Measurements from ENCODE around the gene MAST4.

The MAST4 gene

DNA sequence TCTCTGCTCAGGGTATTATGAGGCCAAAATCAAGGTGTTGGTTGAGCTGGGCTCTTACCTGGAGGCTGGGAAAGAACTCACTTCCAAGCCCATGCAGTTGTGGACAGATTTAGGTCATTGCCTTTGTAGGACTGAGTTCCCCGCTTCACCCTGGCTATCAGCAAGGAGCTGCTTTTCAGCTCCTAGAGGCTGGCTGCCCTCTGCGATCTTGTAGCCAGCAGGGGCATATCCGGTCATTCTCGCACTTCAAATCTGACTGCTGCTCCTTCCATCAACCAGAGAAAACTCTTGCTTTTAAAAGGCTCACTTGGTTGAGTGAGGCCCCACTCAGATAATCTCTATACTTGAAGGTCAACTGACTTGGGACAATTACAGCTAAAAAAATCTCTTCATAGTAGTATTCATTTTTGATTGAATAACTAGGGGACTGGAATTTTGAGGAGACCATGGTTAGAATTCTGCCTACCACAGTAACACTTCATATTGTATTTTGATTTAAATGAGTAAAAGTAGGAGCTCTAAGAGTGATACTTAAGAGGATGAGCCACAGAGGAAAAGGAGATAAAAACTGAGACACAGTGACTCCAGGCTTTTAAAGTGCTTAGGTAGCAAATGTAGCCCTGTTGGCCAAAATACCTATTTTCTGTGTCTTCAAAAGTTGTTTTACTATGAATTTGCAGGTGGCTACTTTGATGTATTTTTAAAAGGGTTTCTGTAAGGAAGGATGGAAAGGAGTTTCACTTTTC is 463.0 kb downstream of the MAST4 start:
- DNase-seq: no peak

DNA sequence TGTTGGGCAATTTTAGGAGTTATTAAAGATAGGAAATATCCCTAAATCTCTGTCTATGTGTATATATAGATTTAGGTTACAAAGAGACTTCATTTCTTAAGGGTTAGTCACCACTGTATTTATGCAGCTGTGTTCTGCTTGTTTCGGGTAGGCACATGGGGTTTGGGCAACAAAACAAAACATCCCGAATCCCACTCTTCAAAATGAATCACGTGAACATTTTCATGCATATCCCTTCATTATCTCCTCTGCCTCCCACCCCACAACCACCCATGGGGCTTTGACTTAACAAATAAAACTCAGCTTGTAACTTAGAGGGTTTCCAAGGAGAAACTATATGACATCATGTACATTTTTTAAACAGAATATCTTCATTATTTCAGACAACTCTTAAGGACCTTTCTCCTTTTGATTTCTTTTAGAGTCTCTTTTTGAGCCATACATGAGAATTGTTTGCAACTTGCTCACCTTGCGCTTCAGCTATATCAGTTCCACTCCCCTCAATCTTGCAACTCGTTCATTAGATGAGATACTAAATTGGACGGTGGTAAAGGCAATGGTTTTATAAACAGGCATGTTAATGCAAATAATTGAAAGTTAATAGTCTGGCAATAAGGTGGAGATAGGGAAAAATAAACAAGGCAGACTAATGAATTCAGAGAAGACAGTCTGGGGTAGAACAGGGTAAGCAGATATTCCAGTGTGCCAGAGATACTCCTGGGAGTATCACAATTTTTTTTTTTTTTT is 463.7 kb downstream of the MAST4 start:
- no peak for DNase-seq

DNA sequence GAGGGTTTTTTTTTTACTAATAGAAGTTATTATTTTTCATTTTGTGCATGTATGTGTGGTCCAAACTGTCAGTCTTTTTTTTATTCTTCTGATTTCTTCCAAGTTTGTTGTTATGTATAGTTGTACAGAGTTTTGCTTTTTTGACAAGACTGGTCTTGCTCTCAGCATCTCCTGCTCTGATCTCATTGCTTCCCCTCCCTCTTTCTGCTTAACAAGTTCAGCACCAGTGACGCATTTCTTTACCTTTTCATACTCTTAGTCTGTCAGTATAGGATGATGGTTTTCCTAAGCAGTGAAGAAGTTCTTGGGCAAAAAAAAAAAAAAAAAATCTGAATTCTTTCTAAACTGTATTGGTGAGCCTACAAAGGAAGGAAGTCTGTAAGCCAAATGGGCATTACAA is 465.3 kb downstream of the MAST4 start:
- no peak for DNase-seq

DNA sequence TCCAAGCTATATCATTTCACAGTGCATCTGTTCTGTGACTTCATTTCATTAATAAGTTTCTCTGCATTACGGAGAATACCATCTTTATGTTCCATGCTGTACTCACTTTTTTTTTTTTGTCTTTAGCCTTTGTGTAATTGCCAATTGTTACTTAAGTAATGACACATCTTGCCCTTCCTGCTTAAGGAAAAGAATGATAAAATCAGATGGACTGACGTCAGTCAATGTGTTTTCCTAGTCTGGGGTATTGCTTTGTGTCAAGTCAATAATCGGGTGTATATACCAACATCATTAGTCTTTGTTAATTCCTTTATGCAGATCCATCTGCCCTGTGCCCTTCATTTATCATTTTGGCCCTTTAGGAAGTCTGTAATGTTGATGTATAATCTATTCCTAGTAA is 466.9 kb downstream of the MAST4 start:
- DNase-seq: no peak

DNA sequence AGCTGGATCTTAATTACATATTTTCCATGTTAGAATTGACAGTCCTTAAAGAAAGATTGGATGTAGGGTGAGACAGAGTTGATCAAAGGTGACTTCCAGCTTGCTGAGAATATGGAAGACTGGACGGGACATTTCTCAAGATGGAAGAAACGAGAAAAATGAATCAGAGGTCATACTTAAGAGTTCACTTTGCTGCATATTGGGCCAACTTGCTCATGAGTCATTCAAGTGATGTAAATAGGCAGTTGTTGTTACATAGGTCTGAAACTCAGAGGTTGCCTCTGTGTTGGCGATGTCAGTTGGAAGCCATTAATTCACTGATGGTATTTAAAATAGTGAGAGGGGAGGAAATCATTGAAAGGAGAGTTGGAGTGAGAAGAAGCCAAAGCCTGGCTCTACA is 467.6 kb downstream of the MAST4 start:
- DNase-seq: no peak

DNA sequence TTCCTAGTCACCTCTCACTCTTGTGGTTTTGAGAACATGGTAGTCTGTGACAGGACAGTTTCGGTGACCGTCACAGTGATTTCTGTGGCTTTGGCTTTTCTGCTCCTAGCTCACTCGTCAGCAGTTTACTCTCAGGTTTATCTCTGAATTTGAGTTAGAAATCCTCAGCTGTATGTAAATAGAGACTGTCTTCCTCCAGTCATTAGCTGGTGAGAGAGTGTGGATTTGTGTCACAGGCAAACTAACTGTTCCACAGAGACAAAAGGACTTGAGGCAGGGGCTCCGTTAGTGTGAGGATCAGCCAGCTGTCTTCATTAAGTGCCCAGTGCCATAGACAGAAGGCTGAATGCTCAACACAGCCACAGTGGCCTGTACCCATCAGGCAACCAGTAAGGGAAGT is 469.0 kb downstream of the MAST4 start:
- DNase-seq: no peak

DNA sequence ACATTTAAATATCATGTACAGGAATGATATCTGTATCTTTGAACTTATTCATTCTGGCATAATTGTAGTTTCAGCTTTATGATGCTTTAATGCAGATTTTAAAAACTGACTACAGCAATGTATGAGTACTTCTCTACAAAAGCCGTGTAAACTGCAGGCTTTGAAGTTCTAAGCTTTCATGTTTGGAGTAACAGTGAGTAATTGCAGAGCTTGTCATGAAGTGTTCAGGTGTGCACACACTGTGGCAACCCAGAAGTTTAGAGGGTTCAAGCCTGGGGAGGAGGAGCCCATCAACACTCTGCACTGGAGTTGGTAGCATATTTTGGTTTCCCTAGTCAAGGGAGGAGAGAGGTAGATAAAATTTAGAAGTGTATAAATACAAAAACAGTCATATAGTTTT is 469.5 kb downstream of the MAST4 start:
- no peak for DNase-seq

DNA sequence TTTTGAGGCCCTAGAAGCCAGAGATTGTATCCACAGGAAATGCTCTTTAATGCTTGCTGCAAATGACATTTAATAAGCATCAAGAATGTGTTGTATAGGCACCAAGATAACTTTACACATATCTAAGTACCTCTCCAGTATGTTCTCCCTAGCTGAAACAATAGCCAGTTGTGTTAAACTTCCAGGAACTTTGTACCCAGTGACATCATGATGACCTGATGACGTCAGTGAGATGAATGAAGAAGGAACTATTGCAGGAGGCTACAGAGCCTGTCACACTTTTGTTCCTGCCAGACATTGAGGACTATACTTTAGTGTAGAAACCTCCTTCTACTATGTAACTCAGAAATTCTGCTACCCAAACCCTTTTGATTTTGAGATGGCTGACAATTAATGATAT is 470.6 kb downstream of the MAST4 start:
- DNase-seq: no peak

DNA sequence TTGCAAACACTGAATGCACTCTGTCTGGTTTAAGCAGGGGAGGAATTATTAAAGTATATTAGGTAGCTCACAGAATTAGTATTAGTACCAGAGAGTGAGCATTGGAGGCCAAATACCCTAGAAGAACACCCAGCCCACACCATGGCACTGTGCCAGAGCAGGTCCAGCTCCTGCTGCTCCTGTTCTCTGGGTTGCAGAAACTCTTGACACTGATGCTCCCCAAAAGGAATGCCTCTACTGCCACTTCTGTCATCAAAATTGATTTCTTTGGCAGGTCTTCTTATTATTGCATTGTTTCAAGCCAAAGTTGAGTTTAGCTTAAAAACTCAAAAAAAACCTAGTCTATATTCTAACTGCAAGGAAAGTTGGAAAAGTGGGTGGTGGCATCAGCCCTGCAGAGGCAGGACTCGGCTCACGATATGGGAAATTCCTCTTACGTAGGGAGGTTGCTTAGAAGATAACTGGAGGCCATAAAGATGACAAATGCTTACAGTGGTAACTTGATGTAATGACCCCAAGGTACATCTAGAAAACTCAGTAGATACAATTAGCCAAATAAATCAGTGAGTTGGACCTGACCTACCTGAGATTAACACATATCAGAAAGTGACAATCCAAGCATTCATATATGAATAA is 477.0 kb downstream of the MAST4 start:
- no peak for DNase-seq

DNA sequence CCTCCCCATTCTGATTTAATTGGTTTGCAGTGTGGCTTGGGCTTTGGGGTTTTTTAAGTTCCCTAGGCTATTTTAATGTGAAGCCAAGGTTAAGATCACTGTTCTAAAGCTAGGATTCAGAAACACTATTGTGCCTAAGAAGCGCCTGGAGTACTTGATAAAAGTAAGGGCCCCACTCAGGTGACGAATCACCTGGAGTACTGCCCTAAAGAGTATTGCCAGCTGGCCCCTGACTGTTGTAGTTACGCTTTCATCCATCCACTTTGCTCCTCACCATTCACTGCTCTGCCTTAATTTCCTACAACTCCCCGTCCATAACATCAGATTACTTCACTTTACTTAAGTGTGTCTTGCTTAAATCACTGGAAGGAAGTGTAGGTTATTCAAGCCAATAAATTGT is 481.1 kb downstream of the MAST4 start:
- no peak for DNase-seq

DNA sequence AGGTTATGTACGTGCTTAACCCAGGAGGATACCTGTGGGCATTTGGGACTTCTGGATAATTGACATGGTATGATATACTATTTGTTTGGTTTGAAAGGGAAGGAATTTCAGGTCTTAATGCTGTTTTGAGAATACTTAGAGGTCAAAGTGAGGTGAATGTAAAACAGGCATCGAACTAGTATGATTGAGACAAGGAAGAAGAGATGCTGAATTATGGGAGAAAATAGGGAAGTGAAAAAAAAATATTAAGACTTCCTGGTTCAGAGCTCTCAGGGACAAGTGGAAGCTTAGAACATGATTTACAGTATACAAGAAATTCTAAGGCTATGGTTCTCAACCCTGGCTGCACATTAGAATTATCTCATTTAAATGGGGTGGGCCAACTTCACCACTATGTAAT is 485.1 kb downstream of the MAST4 start:
- DNase-seq: no peak

DNA sequence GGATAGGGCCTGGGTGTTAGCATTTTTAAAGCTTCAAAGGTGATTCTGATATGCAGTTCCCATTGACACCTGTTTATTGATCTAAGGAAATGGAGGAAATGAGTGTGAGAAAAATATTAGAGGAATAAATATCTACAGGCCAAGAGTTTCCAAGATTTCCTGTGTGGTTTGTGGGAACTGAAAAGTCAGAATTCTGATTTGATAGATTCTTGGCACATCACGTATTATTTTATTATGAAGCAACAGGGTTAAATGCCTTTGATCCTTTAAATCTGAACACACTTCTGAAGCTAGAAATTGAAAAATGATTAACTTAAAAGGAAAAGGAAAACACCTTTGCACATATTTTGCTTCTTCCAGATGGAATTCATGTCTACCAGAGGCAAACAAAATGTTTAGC is 486.7 kb downstream of the MAST4 start:
- no peak for DNase-seq

DNA sequence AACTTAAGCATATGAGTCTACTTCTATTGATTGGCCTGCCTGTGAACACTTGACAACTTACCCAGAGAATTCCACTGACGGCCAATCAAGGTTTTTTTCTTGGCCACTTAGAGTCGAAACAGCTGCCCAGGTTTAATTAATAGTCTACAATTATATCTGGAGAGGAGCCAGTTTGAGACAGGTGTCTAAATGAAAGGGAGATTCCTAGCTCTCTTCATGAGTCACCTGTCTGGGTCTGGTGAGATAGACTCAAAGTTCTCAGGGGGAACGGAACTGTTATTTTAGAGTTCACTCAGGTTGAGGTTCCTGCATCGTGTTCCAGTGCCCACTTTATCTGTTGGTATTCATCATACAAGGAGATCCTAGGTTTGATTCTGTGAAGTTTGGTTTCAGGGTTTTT is 489.4 kb downstream of the MAST4 start:
- DNase-seq: no peak

DNA sequence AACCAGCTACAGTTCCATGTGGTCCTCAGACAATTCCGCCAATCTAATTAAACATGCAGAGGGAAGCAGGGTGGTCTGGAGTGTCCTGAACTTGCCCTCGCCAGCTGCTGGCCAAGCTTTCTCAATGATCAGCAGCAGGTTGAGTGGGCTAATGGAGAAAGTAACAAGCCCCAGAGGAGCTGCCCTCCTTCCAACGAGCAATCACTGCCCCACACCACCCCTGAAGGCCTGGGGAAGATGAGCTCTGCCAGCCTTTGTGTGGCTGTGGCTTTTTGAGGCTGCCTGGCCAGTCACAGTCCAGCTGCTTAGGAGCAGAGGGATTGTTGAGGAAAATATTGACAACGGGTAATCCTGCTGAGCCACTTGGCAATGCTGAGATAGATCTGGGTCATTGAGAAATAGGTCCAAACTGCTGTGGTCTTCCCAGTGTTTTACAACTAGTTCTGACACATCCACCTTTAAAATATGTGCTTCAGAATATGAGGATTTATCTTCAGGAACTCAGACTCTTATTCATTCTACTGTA is 493.1 kb downstream of the MAST4 start:
- no peak for DNase-seq

DNA sequence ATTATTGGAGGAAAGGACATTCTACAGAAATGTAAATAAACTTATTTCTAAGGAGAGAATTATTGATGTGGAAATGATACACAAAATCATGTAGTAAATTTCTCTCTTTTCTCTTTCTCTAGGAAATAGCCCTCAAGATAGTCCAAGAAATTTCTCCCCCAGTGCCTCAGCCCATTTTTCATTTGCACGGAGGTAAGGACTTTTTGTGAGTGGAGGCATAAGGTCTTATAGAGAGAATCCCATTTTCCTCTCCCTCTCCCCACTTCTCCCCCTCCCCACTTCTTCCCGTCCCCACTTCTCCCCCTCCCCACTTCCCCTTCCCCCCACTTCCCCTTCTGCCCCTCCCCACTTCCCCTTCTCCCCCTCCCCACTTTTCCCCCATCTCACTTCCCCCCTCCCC is 493.8 kb downstream of the MAST4 start:
- DNase-seq: no peak

DNA sequence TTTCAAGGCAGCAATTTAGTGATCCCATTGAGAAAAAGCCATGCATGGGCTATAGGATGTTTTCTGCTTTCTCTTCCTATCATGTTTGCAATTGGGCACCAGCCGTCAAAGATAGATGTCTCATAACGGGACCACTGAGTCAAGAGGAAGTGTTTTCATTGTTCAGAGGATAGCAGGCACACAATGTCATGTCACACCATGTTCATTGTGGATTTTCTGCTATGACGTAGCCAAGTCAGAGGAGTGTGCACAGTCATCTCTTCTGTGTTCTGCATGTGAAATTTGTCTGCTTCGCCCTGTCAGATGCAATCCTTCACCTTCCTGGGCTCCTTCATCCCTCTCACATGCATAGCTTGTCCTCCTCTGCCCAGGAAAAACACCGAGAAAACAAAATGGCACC is 494.4 kb downstream of the MAST4 start:
- no peak for DNase-seq

DNA sequence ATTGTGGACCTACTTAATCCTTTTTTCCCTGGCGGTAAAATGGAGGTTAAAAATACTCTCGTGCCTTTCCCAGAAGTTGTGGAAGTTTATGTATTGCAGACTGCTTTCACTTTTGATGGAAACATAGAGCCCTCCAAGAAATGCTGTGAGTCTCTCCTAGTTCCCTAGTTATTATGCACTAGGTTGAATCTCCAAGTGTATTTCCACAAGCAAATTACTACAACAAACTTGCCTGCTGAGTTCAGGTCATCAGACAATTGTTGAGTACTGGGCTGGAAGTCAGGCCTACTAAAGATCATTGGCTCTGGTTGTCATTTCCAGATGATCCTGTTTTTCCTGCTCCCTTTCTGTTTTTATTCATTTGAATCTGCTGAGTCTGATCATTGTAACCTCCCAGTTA is 496.3 kb downstream of the MAST4 start:
- DNase-seq: no peak

DNA sequence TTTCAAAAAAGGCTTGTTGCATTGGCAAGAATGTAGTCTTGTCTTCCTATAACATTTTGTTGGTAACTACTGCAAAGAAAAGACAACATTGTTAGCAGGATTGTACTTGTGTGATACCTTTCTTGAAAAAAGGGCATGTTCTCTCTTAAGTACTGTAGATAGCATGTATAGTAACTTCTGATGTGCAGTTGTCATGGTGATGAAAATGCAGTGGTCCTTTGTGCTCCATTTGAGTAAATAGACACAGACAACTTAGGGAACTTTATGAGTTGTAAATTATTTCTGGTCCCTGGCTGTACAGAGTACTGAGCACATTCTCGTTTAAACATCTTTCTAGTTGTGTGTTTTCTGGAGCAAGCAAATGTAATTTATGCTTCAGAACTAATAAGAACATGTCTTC is 497.1 kb downstream of the MAST4 start:
- no peak for DNase-seq

DNA sequence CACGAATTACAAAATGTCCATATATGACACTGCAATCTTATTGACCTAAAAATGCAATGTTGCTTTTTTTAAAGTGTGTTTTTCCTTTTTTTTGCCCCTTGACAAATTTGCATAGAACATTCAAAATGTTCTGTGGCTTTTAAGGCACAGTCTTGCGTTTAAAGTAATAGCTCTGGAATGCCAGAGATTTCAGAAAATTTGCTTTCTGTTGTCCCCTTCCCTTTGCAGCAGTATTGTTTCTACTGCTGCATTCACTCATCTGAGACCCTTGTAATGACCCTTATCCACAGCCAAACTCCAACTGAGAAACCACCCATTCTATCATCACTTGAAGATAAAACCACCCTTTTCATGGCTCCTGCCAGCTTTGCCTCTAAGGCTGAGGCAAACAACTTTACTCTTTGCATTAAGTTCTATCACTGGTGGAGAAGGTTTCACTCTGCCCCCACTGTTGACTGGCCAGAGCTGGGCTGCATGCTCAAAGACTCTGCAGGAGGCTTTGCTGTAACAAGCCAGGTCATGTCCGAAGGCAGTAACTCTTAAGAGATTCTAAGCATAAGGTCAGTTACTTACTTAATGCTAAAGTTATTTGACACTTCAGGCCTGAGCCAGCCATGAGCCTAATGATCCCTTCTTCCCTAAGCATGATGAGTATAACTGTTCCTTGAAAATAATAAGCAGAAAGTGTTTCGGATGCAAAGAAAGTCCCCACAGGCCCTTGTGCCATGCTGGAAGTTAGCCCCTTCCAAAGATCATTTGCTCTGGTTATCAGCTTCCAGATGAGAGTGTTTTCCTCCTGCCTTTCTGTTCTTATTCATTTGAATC is 498.5 kb downstream of the MAST4 start:
- no peak for DNase-seq

DNA sequence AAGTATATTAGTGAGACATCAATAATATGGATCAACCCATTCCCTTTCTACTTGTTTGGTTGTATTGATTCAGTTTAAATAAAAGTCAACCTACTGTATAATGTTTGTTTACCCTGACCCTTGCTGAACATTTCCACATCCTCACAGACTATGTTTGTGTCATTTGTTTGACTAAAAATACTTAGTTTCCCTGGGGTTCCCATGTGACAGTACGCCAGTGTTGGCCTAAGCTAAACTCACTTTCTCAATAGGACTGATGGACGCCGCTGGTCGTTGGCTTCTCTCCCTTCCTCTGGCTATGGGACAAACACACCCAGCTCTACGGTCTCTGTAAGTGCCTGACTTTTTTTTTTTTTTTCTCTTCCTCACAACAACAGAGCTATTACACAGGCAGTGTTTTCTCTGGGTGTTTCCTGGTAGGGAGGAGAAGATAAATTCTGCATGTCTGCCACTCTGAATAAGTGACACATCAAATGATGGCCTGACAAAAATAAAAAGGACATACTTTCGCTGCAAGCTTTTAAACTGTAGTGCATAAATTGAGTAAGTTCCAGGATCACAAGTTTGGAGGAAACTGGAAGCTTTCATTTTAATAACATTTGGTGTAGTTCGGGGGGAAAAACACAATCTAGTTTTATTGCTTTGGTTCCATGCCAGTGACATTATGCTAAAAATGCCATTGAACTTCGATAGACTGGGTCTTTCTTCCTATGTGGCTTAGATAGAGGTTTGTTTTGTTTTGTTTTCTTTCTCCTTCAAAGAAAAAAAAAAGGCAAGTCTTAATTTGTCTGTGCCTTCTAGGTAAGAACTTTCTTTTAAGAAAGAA is 499.4 kb downstream of the MAST4 start:
- DNase-seq: no peak

DNA sequence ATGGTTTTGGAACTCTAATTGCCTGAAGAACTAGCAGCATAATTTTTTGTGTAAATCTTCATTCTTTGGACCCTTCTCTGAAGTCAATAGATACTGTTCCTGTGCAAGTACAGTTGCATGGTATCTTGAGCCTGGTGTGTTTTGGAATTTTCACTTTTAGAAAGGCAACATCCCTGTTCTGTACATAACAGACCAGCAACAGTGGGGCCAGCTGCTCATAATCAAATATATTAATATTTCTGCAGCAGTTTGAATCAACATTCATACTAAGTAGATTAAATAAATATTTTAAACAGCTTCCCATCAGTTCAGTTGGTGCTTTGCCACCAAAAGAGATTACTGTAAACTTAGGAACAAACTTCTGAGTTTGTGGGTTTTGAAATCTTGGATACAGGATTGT is 502.5 kb downstream of the MAST4 start:
- DNase-seq: no peak

DNA sequence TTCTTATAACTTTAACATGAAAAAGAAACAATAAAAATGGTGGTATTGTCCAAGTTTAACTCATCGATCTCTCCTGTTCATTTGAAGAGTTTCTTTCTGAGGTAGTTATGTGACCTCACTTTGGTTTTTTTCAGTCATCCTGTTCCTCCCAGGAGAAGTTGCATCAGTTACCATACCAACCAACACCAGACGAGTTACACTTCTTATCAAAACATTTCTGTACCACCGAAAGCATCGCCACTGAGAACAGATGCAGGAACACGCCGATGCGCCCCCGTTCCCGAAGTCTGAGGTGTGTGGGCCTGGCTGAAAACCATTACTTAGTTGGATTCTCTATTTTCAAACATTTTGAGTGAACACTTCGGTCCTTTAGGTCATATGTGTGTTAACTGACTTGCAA is 504.1 kb downstream of the MAST4 start:
- no peak for DNase-seq
